ENCODE results near the gene PEPD. TPM values are rescaled to one million over a fixed set of nuclear protein-coding genes. Genes with fewer than 3 reads are reported as not detected.

The PEPD gene
- total and polyA plus RNA-seq, 10 of the 15 experiments (the other 5 are each of a cell fraction or from before 2014, with no cell fraction given) = 1.4 to 52.0 (median 20.2) TPM

GRCh38 chr19:33441828-33442227 lies 79.8 kb downstream of the PEPD start:
- H3K27me3 ChIP-seq (replicated peaks in 1 of 2; ENCODE audit: control insufficient read depth in 2 of 2, insufficient read depth in 2 of 2, low read length in 1 of 2) = no peaks in the 10 kb centered on the region
- DNase-seq (ENCODE audit: low read depth, low spot score) (no peak), FAIRE-seq (no peak), ATAC-seq (no peak)
- CTCF ChIA-PET = interaction anchor here (0.8 kb wide), 1 partner anchor 9 kb away, joined by 3 read pairs; no protein-coding TSS in a partner anchor
- RAD21 ChIA-PET (ENCODE audit: unreplicated experiment) = no interaction called here
- no peak overlapping the region for H3K4me3 ChIP-seq
- TF ChIP-seq KDM1A (IDR thresholded peaks at IDR 0.05; ENCODE audit: borderline replicate concordance) = no peak
- TF ChIP-seq KLF5 (IDR thresholded peaks at IDR 0.05; ENCODE audit: partially characterized antibody) = no peak
- no peak for TF ChIP-seq CREB1 (IDR thresholded peaks at IDR 0.05; ENCODE audit: low read depth)
- no peak for TF ChIP-seq USF2 (IDR thresholded peaks at IDR 0.05; ENCODE audit: borderline replicate concordance, low read depth, low read length)
- TF ChIP-seq SREBF2 (IDR thresholded peaks at IDR 0.05; ENCODE audit: low read length) = no peak
- TF ChIP-seq RAD21 (IDR thresholded peaks at IDR 0.05; ENCODE audit: insufficient read depth, low read depth, low read length) = no peak
- H3K36me3 ChIP-seq (ENCODE audit: control insufficient read depth in 2 of 2, insufficient read depth in 2 of 2, low read length in 1 of 2) = no peaks in the 10 kb centered on the region
- H3K79me2 ChIP-seq (ENCODE audit: control insufficient read depth, insufficient read depth, low read length) = no peaks in the 10 kb centered on the region
- in situ Hi-C loops (cut with MboI) = no loop called here
- no peaks in the 10 kb centered on the region for H4K20me1 ChIP-seq (ENCODE audit: control insufficient read depth, insufficient read depth)
- H3K9me3 ChIP-seq (replicated peaks; ENCODE audit: control insufficient read depth, insufficient read depth, low read length) = no peaks in the 10 kb centered on the region
- H2AFZ ChIP-seq (ENCODE audit: control insufficient read depth, low read depth, low read length) = no peak overlapping the region
- no peaks in the 10 kb centered on the region for H3K4me1 ChIP-seq (ENCODE audit: control insufficient read depth, insufficient read depth, low read length)
- intact Hi-C loops (cut with micrococcal nuclease; ENCODE audit: unreplicated experiment) = no loop called here
- 41% methylated on average over 3 of the region's 3 CpGs for WGBS (ENCODE audit: insufficient coverage, insufficient replicate concordance, low lambda C conversion rate, missing lambda C conversion rate)
- H3K4me2 ChIP-seq (ENCODE audit: control insufficient read depth, insufficient read depth) = no peak overlapping the region
- H3K9ac ChIP-seq (ENCODE audit: control insufficient read depth, insufficient read depth, low read length) = no peak overlapping the region
- H3K27ac ChIP-seq (ENCODE audit: control insufficient read depth, insufficient read depth) = no peak overlapping the region
- SMC1A ChIA-PET (ENCODE audit: uncharacterized antibody, unreplicated experiment) = no interaction called here
- POLR2A ChIA-PET = no interaction called here
- BruUV-seq (replicated peaks) = no TSS peak

- BruUV-seq (replicated peaks) = no TSS peak
- no peak for DNase-seq (ENCODE audit: low read depth, low spot score)
- TF ChIP-seq TCF3 (IDR thresholded peaks at IDR 0.05; ENCODE audit: borderline replicate concordance, insufficient read depth, low read depth, low read length) = no peak
- no peak for TF ChIP-seq RUNX3 (IDR thresholded peaks at IDR 0.05; ENCODE audit: low read length)
- TF ChIP-seq SMAD5 (IDR thresholded peaks at IDR 0.05; ENCODE audit: low read depth) = no peak
- TF ChIP-seq ZNF687 (IDR thresholded peaks at IDR 0.05) = no peak
- TF ChIP-seq PAX5 (IDR thresholded peaks at IDR 0.05; ENCODE audit: borderline replicate concordance, low read depth, low read length) = no peak
- TF ChIP-seq KLF5 (IDR thresholded peaks at IDR 0.05; ENCODE audit: partially characterized antibody) = no peak
- no peak for TF ChIP-seq SUPT20H (IDR thresholded peaks at IDR 0.05; ENCODE audit: borderline replicate concordance, control insufficient read depth, low read depth, low read length)
Measured at GRCh38 chr19:33441277-33441699, 80.3 kb downstream of the PEPD start.

More at GRCh38 chr19:33441277-33441699, 80.3 kb downstream of the PEPD start:
- FAIRE-seq (no peak), ATAC-seq (no peak)
- H4K20me1 ChIP-seq (ENCODE audit: control insufficient read depth, insufficient read depth) = no peaks in the 10 kb centered on the region
- ChIA-PET RAD21 (ENCODE audit: unreplicated experiment) (no interaction called here), CTCF (interaction anchor here (0.8 kb wide), 1 partner anchor 9 kb away, joined by 3 read pairs; no protein-coding TSS in a partner anchor), POLR2A (no interaction called here), SMC1A (ENCODE audit: uncharacterized antibody, unreplicated experiment) (no interaction called here)
- no peaks in the 10 kb centered on the region for H3K4me1 ChIP-seq (ENCODE audit: control insufficient read depth, insufficient read depth, low read length)
- no peaks in the 10 kb centered on the region for H3K36me3 ChIP-seq (ENCODE audit: control insufficient read depth in 2 of 2, insufficient read depth in 2 of 2, low read length in 1 of 2)
- H3K4me2 ChIP-seq (ENCODE audit: control insufficient read depth, insufficient read depth) = no peak overlapping the region
- intact Hi-C loops (cut with micrococcal nuclease; ENCODE audit: unreplicated experiment) (no loop called here), in situ Hi-C loops (cut with MboI) (no loop called here)
- no peak overlapping the region for H3K9ac ChIP-seq (ENCODE audit: control insufficient read depth, insufficient read depth, low read length)
- H3K79me2 ChIP-seq (ENCODE audit: control insufficient read depth, insufficient read depth, low read length) = no peaks in the 10 kb centered on the region
- no peaks in the 10 kb centered on the region for H3K9me3 ChIP-seq (replicated peaks; ENCODE audit: control insufficient read depth, insufficient read depth, low read length)
- no peak overlapping the region for H2AFZ ChIP-seq (ENCODE audit: control insufficient read depth, low read depth, low read length)
- H3K4me3 ChIP-seq = no peak overlapping the region
- WGBS (ENCODE audit: insufficient coverage, insufficient replicate concordance, low lambda C conversion rate, missing lambda C conversion rate) = 23% methylated on average over 11 of the region's 11 CpGs
- H3K27ac ChIP-seq (ENCODE audit: control insufficient read depth, insufficient read depth) = no peak overlapping the region
- no peaks in the 10 kb centered on the region for H3K27me3 ChIP-seq (replicated peaks in 1 of 2; ENCODE audit: control insufficient read depth in 2 of 2, insufficient read depth in 2 of 2, low read length in 1 of 2)
